GM23338 (cell line): ENCODE results near the gene TRIO.

Source experiments
- ETS1 ChIP-seq: IDR thresholded peaks from 2 replicates; pipeline ENCODE4 v1.6.1; 2016; ENCODE audit warnings: antibody characterized with exemption
- POLR2AphosphoS5 ChIP-seq: IDR thresholded peaks from 2 replicates; pipeline ENCODE4 v1.6.1; 2016; ENCODE audit warnings: antibody characterized with exemption, low read depth

- TF ChIP-seq POLR2AphosphoS5, result no peak
- no peak for TF ChIP-seq ETS1
Measured at GRCh38 chr5:14491015-14491915, 348.1 kb downstream of the TRIO start.
